ENCODE results near the gene DAPK1. TPM values are rescaled to one million over a fixed set of nuclear protein-coding genes. Genes with fewer than 3 reads are reported as not detected.

DAPK1 gene
- total and polyA plus RNA-seq, 3 donors from 2014 or later = 35.1 to 74.6 (median 71.0) TPM

GRCh38 chr9:87479801-87480201, 17.9 kb upstream of the DAPK1 start:
- H3K27me3 ChIP-seq = no peaks in the 10 kb centered on the region
- no peak overlapping the region for H3K27ac ChIP-seq
- peaks cover 3% of the 10 kb centered on the region for H3K4me1 ChIP-seq
- TF ChIP-seq CTCF (IDR thresholded peaks at IDR 0.05) (no peak), POLR2A (IDR thresholded peaks at IDR 0.05) (no peak)
- H3K36me3 ChIP-seq (ENCODE audit: low read depth, missing control alignments) = no peaks in the 10 kb centered on the region
- H3K4me3 ChIP-seq = no peak overlapping the region
- WGBS, 2 donors = 88% methylated on average over 4 of the region's 4 CpGs
- no peak for DNase-seq
- intact Hi-C loops (cut with DNase I; ENCODE audit: low total_unique reads) = no loop called here
- H3K9me3 ChIP-seq = no peaks in the 10 kb centered on the region

- 87 to 94% methylated on average over 4 of the region's 4 CpGs for whole genome bisulfite sequencing, 2 donors
- H3K36me3 ChIP-seq (ENCODE audit: low read depth, missing control alignments) = no peaks in the 10 kb centered on the region
- H3K4me1 ChIP-seq = no peaks in the 10 kb centered on the region
- no peak overlapping the region for H3K4me3 ChIP-seq
- intact Hi-C loops (cut with DNase I; ENCODE audit: low total_unique reads) = no loop called here
- H3K27ac ChIP-seq = no peak overlapping the region
- H3K9me3 ChIP-seq = no peaks in the 10 kb centered on the region
- DNase-seq = no peak
- no peaks in the 10 kb centered on the region for H3K27me3 ChIP-seq
- no peak for TF ChIP-seq POLR2A (IDR thresholded peaks at IDR 0.05)
- TF ChIP-seq CTCF (IDR thresholded peaks at IDR 0.05) = no peak
Observed at GRCh38 chr9:87481890-87482855, 15.5 kb upstream of the DAPK1 start.

GRCh38 chr9:87490225-87490624, 7.4 kb upstream of the DAPK1 start:
- no peak overlapping the region for H3K27ac ChIP-seq
- no peak for DNase-seq
- no peaks in the 10 kb centered on the region for H3K4me1 ChIP-seq
- no peaks in the 10 kb centered on the region for H3K9me3 ChIP-seq
- no peaks in the 10 kb centered on the region for H3K27me3 ChIP-seq
- H3K4me3 ChIP-seq = no peak overlapping the region
- TF ChIP-seq CTCF (IDR thresholded peaks at IDR 0.05) (no peak), POLR2A (IDR thresholded peaks at IDR 0.05) (no peak)
- intact Hi-C loops (cut with DNase I; ENCODE audit: low total_unique reads) = no loop called here
- H3K36me3 ChIP-seq (ENCODE audit: low read depth, missing control alignments) = no peaks in the 10 kb centered on the region

GRCh38 chr9:87490907-87491306, 6.8 kb upstream of the DAPK1 start:
- TF ChIP-seq CTCF (IDR thresholded peaks at IDR 0.05) (no peak), POLR2A (IDR thresholded peaks at IDR 0.05) (no peak)
- no peak overlapping the region for H3K4me3 ChIP-seq
- no peak for DNase-seq
- H3K27ac ChIP-seq = no peak overlapping the region
- no peaks in the 10 kb centered on the region for H3K4me1 ChIP-seq
- H3K27me3 ChIP-seq = no peaks in the 10 kb centered on the region
- H3K9me3 ChIP-seq = no peaks in the 10 kb centered on the region
- intact Hi-C loops (cut with DNase I; ENCODE audit: low total_unique reads) = no loop called here
- no peaks in the 10 kb centered on the region for H3K36me3 ChIP-seq (ENCODE audit: low read depth, missing control alignments)

- no peak overlapping the region for H3K27ac ChIP-seq
- no peak for DNase-seq
- H3K4me1 ChIP-seq = no peaks in the 10 kb centered on the region
- TF ChIP-seq POLR2A (IDR thresholded peaks at IDR 0.05) (no peak), CTCF (IDR thresholded peaks at IDR 0.05) (no peak)
- no peaks in the 10 kb centered on the region for H3K27me3 ChIP-seq
- H3K9me3 ChIP-seq = no peaks in the 10 kb centered on the region
- H3K4me3 ChIP-seq = no peak overlapping the region
- H3K36me3 ChIP-seq (ENCODE audit: low read depth, missing control alignments) = no peaks in the 10 kb centered on the region
- 80 to 88% methylated on average over 3 of the region's 3 CpGs for WGBS, 2 donors
- intact Hi-C loops (cut with DNase I; ENCODE audit: low total_unique reads) = no loop called here
Observed at GRCh38 chr9:87491523-87491922, 6.1 kb upstream of the DAPK1 start.

Data from testis (tissue), 3 donors.